BJ (cell line): ENCODE data around the gene FHOD3. TPM values are rescaled to one million over a fixed set of nuclear protein-coding genes. Genes with fewer than 3 reads are reported as not detected.

ENCODE experiments used
- CTCF ChIA-PET: fragments of 350-600 bp; formaldehyde crosslinking; extraction: SDS; loops from one replicate; lab custom pipeline; 2021; ENCODE audit warnings: antibody characterized with exemption, inconsistent platforms; lab: Yijun Ruan, JAX
- POLR2A ChIA-PET: fragments of 300-600 bp; sonication (Branson Sonifier 250); formaldehyde crosslinking; extraction: SDS; loops from one replicate; lab custom pipeline; 2021; ENCODE audit warnings: antibody characterized with exemption; lab: Charles Lee
- DNase-seq: peaks from one replicate; pipeline ENCODE4 v3.0.0-alpha.2; 2011; ENCODE audit warnings: low read depth
- H3K27me3 ChIP-seq: 2 replicates; pipeline ENCODE4 v1.6.0; 2011; ENCODE audit warnings: low read length; ENCODE audit not compliant: control insufficient read depth, insufficient read depth
- H3K36me3 ChIP-seq: 2 replicates; pipeline ENCODE4 v1.5.1; 2011; ENCODE audit warnings: low read length; ENCODE audit not compliant: control insufficient read depth, insufficient read depth
- H3K4me3 ChIP-seq: 2 replicates; pipeline ENCODE4 v1.5.1; 2011; ENCODE audit warnings: low read depth, mild to moderate bottlenecking, control low read depth, low read length
- polyA plus RNA-seq: library from polyadenylated mRNA; depleted of rRNA; stranded (reverse); fragments of >200 nt; gene quantifications from 2 replicates; pipeline ENCODE4 v1.2.3, GENCODE V29; 2011; rRNA removed
- TF ChIP-seq, protein P1 (sequence below): IDR thresholded peaks from 2 replicates; pipeline ENCODE4 v1.5.1; 2011; ENCODE audit warnings: low read depth, mild to moderate bottlenecking, control low read depth, inconsistent platforms, low read length, moderate library complexity; ENCODE audit not compliant: insufficient read depth

Gene FHOD3
- polyA plus RNA-seq, 1 experiment, result 24.6 TPM

DNA sequence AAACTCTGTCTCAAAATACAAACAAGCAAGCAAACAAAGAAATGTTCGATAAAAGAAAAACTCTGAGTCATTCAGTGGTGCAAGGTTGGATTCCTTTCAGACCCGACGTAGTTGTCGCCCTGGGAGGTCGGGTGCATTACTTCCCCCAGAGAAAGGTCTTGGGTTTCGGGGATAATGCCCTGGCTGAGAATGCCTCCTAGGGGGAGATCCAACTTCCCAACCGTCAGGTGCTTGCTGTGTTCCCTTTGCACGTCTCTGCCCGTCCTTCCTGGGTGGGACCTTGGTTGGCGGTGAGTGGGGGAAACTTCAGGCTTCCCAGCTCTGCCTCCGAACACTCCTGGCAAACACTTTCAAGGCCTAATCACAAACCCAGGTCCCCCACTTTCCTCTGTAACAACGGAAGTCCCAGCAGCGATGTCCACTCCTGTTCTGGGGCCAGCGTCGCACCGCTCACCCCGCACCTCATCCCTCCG is 530.7 kb downstream of the FHOD3 start:
- Histone ChIP-seq H3K27me3 (no peaks in the 10 kb centered on the region), H3K4me3 (peak overlapping the region; percentile 89), H3K36me3 (no peaks in the 10 kb centered on the region)
- DNase-seq, result no peak
- ChIA-PET CTCF (interaction anchor here (0.9 to 1.6 kb wide), 6 partner anchors 12 to 351 kb away, joined by 3 to 8 read pairs (median 4); no protein-coding TSS in a partner anchor), POLR2A (interaction anchor here (0.6 kb wide), 1 partner anchor 114 kb away, joined by 3 read pairs; no protein-coding TSS in a partner anchor)
- TF ChIP-seq, protein P1, sequence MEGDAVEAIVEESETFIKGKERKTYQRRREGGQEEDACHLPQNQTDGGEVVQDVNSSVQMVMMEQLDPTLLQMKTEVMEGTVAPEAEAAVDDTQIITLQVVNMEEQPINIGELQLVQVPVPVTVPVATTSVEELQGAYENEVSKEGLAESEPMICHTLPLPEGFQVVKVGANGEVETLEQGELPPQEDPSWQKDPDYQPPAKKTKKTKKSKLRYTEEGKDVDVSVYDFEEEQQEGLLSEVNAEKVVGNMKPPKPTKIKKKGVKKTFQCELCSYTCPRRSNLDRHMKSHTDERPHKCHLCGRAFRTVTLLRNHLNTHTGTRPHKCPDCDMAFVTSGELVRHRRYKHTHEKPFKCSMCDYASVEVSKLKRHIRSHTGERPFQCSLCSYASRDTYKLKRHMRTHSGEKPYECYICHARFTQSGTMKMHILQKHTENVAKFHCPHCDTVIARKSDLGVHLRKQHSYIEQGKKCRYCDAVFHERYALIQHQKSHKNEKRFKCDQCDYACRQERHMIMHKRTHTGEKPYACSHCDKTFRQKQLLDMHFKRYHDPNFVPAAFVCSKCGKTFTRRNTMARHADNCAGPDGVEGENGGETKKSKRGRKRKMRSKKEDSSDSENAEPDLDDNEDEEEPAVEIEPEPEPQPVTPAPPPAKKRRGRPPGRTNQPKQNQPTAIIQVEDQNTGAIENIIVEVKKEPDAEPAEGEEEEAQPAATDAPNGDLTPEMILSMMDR, result 0 out of 2 replicates have a peak, but pooled peaks have one; percentile 0

DNA sequence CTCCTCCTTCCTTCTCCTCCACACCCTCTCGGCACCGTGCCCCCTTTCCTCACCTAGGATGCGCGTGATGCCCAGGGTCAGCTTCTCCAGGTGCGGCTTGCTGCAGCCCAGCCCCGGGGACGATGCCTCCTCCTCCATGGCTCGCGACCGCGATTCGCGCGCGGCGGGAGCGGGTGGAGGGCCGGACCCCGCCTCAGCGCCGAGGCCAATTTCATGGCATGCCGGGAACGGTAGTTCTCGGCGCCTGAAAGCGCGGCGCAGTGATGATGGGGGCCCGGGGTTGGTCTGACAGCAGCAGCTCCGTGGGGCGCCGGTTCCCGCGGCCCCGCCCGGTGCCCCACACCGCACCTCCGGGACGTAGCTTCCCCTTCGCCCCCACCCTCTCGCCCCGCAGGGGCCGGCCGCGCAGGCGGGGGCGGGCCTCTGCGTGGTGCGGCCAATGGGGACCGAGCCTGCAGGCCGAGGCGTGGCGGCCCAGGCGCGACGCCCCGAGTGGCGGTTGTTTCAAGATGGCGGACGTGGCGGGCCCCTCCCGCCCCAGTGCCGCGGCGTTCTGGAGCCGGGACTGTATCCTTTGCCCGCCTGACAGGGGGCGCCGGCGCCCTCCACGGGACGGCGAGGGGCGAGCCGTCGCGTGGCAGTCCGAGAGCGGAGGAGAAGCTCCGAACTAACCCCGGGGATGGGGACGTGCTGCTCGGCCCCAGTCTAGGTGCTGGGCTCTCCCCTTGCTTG is 531.3 kb downstream of the FHOD3 start, which contains the start of the genes KIAA1328 and TPGS2:
Gene KIAA1328, plus strand, starts transcription at position 498 of the 732 bp plus-strand sequence. Its CDS starts 12 bp downstream, at position 510.
Gene TPGS2, minus strand, starts transcription at position 373 of the 732 bp plus-strand sequence. Its CDS starts 235 bp downstream, at position 138.
- H3K4me3 ChIP-seq, result peak within 1 kb of the TSS; percentile 89
- ChIA-PET POLR2A (interaction anchor here (0.6 kb wide), 1 partner anchor 113 kb away, joined by 3 read pairs; no protein-coding TSS in a partner anchor), CTCF (interaction anchor here (0.6 to 1.6 kb wide), 12 partner anchors 10 to 614 kb away, joined by 3 to 8 read pairs (median 3); no protein-coding TSS in a partner anchor)
- peak; percentile 52 for DNase-seq
- H3K36me3 ChIP-seq, result no peaks in the 10 kb centered on the region
- TF ChIP-seq, protein P1, result peak; percentile 57
- no peaks in the 10 kb centered on the region for H3K27me3 ChIP-seq

Other genes starting within 250 kb of the FHOD3 start
- gene RPRD1A, start 230.2 kb upstream of the FHOD3 start, polyA plus RNA-seq, result 21.9 and 30.6 TPM in 2 replicates
- 99.2 and 116 TPM in 2 replicates for gene SLC39A6, start 168.4 kb upstream of the FHOD3 start, polyA plus RNA-seq
- 83.1 and 125 TPM in 2 replicates for gene ELP2, start 167.8 kb upstream of the FHOD3 start, polyA plus RNA-seq
- gene MOCOS, start 110.2 kb upstream of the FHOD3 start, polyA plus RNA-seq, result 12.5 and 12.6 TPM in 2 replicates